HepG2 (cell line): ENCODE data around the gene LYPLA2. TPM values are rescaled to one million over a fixed set of nuclear protein-coding genes. Genes with fewer than 3 reads are reported as not detected.

ENCODE experiments used
- ARID2 ChIP-seq: sonication (generic); formaldehyde crosslinking; IDR thresholded peaks from 2 replicates; pipeline ENCODE4 v1.8.1; 2022; ENCODE audit warnings: mild to moderate bottlenecking, missing genetic modification reagents, borderline replicate concordance
- ATF7-NPFF ChIP-seq: sonication (generic); formaldehyde crosslinking; IDR thresholded peaks from 2 replicates; pipeline ENCODE4 v1.8.1; 2023; ENCODE audit warnings: mild to moderate bottlenecking, low read depth, missing genetic modification reagents, moderate library complexity
- ATM ChIP-seq: fragments of 450-650 bp; IDR thresholded peaks from 2 replicates; pipeline ENCODE4 v1.7.1; 2017; ENCODE audit warnings: mild to moderate bottlenecking, borderline replicate concordance
- HNF4G ChIP-seq, 2 experiments: sonication (generic) in 1 of 2; formaldehyde crosslinking in 1 of 2; IDR thresholded peaks; 2 replicates each; pipeline versions ENCODE4 v1.4.0 to v1.6.1; 2011 to 2020; ENCODE audit warnings: borderline replicate concordance in 2 of 2, low read depth in 2 of 2, mild to moderate bottlenecking in 2 of 2, low read length in 1 of 2, missing genetic modification reagents in 1 of 2, moderate library complexity in 1 of 2
- IKZF1 ChIP-seq: fragments of 450-650 bp; IDR thresholded peaks from 2 replicates; pipeline ENCODE4 v1.7.1; 2016
- LCORL ChIP-seq, 2 experiments: fragments of 450-650 bp in 1 of 2; sonication (generic) in 1 of 2; formaldehyde crosslinking in 1 of 2; IDR thresholded peaks; 2 replicates each; pipeline versions ENCODE4 v1.5.0 to v1.6.1; 2017 to 2020; ENCODE audit warnings: antibody characterized with exemption in 1 of 2, missing genetic modification reagents in 1 of 2
- MAFF ChIP-seq: IDR thresholded peaks from 2 replicates; pipeline ENCODE4 v1.6.1; 2011; ENCODE audit warnings: low read depth, low read length, improper control_type of control experiment
- MZF1 ChIP-seq: sonication (generic); formaldehyde crosslinking; IDR thresholded peaks from 2 replicates; pipeline ENCODE4 v1.8.1; 2023; ENCODE audit warnings: mild to moderate bottlenecking, missing genetic modification reagents, borderline replicate concordance
- PBX2 ChIP-seq: IDR thresholded peaks from 2 replicates; pipeline ENCODE4 v1.6.1; 2016; ENCODE audit warnings: control low read depth
- PCBP2 ChIP-seq: fragments of 200-400 bp; formaldehyde crosslinking; optimal IDR thresholded peaks from 2 replicates; pipeline ENCODE3; 2018; ENCODE audit warnings: low read length, low read depth; ENCODE audit not compliant: poor library complexity, severe bottlenecking
- PRPF4 ChIP-seq: fragments of 200-400 bp; formaldehyde crosslinking; IDR thresholded peaks from 2 replicates; pipeline ENCODE4 v1.6.1; 2016; ENCODE audit warnings: low read length, low read depth; ENCODE audit not compliant: poor library complexity, severe bottlenecking
- SKI ChIP-seq: fragments of 450-650 bp; IDR thresholded peaks from one replicate; pipeline ENCODE4 v1.6.1; 2018; ENCODE audit warnings: mild to moderate bottlenecking; ENCODE audit not compliant: partially characterized antibody
- TAF1 ChIP-seq: sonication (generic); formaldehyde crosslinking; IDR thresholded peaks from 2 replicates; pipeline ENCODE4 v1.4.0; 2020; ENCODE audit warnings: missing genetic modification reagents
- TRIM24 ChIP-seq: sonication (generic); formaldehyde crosslinking; IDR thresholded peaks from 2 replicates; pipeline ENCODE4 v1.8.0; 2022; ENCODE audit warnings: mild to moderate bottlenecking, missing genetic modification reagents
- ZBED4 ChIP-seq: sonication (generic); formaldehyde crosslinking; IDR thresholded peaks from 2 replicates; pipeline ENCODE4 v1.4.0; 2020; ENCODE audit warnings: missing genetic modification reagents, borderline replicate concordance
- ZC3H4 ChIP-seq: sonication (generic); formaldehyde crosslinking; IDR thresholded peaks from 2 replicates; pipeline ENCODE4 v1.4.0; 2020; ENCODE audit warnings: missing genetic modification reagents, borderline replicate concordance
- ZNF253 ChIP-seq: sonication (generic); formaldehyde crosslinking; IDR thresholded peaks from 2 replicates; pipeline ENCODE4 v1.8.0; 2022; ENCODE audit warnings: mild to moderate bottlenecking, missing genetic modification reagents, borderline replicate concordance
- ZNF333 ChIP-seq: sonication (generic); formaldehyde crosslinking; IDR thresholded peaks from 2 replicates; pipeline ENCODE4 v1.4.0; 2020; ENCODE audit warnings: mild to moderate bottlenecking, missing genetic modification reagents, borderline replicate concordance
- ZNF414 ChIP-seq: sonication (generic); formaldehyde crosslinking; IDR thresholded peaks from 2 replicates; pipeline ENCODE4 v1.5.0; 2020; ENCODE audit warnings: missing genetic modification reagents
- ZNF546 ChIP-seq: sonication (generic); formaldehyde crosslinking; conservative IDR thresholded peaks from 2 replicates; pipeline ENCODE4 v1.8.1; 2023; ENCODE audit warnings: mild to moderate bottlenecking, missing genetic modification reagents
- ZNF547 ChIP-seq: sonication (generic); formaldehyde crosslinking; IDR thresholded peaks from 2 replicates; pipeline ENCODE4 v1.5.1; 2020; ENCODE audit warnings: mild to moderate bottlenecking, missing genetic modification reagents
- ZNF749 ChIP-seq: sonication (generic); formaldehyde crosslinking; IDR thresholded peaks from 2 replicates; pipeline ENCODE4 v1.8.0; 2022; ENCODE audit warnings: mild to moderate bottlenecking, missing genetic modification reagents, moderate library complexity, borderline replicate concordance
- ZNF790 ChIP-seq: sonication (generic); formaldehyde crosslinking; IDR thresholded peaks from 2 replicates; pipeline ENCODE4 v1.8.0; 2022; ENCODE audit warnings: missing genetic modification reagents, mild to moderate bottlenecking, borderline replicate concordance
- polyA plus RNA-seq, 8 experiments: library from polyadenylated mRNA; depleted of rRNA in 3 of 8; stranded (reverse) in 7 of 8; unstranded in 1 of 8; fragments of >200 nt; fragmentation: Illumina TruSeq in 4 of 8; extraction: Trizol in 4 of 8; gene quantifications; 2 replicates each; pipeline versions ENCODE4 v1.2.1 to v1.2.3, GENCODE V29; 2011 to 2016; ENCODE audit warnings: low read depth in 4 of 8, missing spikeins in 1 of 8, mixed read lengths in 1 of 8; ENCODE audit not compliant: insufficient read depth in 1 of 8
- total RNA-seq, 5 experiments: library from RNA; depleted of rRNA; stranded (reverse); fragments of >200 nt; fragmentation: Illumina TruSeq; extraction: Trizol; gene quantifications; 2 replicates each; pipeline ENCODE4 v1.2.3, GENCODE V29; 2016; ENCODE audit warnings: low read depth in 1 of 5

Gene LYPLA2
- total and polyA plus RNA-seq, 2 of the 13 experiments (the other 11 are each of a cell fraction or from before 2014, with no cell fraction given), result 72.1 to 73.2 TPM

DNA sequence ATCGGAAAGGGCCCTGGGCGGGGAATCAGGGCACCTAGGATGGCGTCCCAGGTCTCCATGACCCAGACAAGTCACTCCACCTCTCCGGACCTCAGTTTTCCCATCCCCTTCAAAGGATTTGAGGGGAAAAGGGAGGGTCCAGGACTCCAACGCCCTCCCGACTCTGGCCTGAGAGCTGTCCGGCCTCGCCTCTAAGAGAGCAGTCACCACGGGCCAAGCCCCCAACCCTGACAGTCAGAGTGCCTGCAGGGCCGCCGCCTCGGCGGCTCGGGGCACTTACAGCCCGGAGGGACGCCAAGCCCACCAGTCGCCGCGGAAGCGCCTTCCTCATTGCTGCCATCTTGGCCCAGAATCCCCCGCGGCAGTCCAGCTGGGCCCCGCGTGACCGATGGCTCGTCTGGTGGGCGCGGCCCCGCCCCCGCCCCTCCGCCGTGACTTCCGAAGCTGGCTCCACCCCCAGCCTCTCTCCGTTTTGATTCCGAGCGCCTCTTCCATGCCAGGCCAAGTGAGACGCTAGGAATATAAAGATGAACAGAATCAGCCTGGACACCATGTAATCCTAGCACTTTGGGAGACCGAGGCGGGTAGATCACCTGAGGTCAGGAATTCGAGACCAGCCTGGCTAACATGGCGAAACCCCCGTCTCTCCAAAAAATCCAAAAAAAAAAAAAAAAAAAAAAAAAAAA, 34.3 kb downstream of the LYPLA2 start, which contains the start of gene HMGCL (continued):
- no peak for TF ChIP-seq ZNF333 (CRISPR knock-in tag)
- peak; percentile 18 for TF ChIP-seq SKI
- TF ChIP-seq ZBED4 (CRISPR knock-in tag), result no peak; the same call in 1 of the 2 replicates
- TF ChIP-seq ATM, result no peak
- TF ChIP-seq ZNF749 (CRISPR knock-in tag), result 0 out of 2 replicates have a peak, but pooled peaks have one; percentile 56
- no peak for TF ChIP-seq PCBP2
- no peak for TF ChIP-seq MAFF
- TF ChIP-seq IKZF1, result no peak
- TF ChIP-seq ZNF414 (CRISPR knock-in tag), result peak; percentile 92; the same call in 1 of the 2 replicates
- peak; percentile 80 for TF ChIP-seq ZNF547 (CRISPR knock-in tag)
- no peak for TF ChIP-seq MZF1
- TF ChIP-seq HNF4G (IDR thresholded peaks at IDR 0.05; ENCODE audit: borderline replicate concordance, low read depth, low read length), result peak; percentile 27; the same call in 1 of the 2 replicates
- TF ChIP-seq HNF4G (CRISPR knock-in tag; IDR thresholded peaks at IDR 0.05; ENCODE audit: borderline replicate concordance, low read depth), result 0 out of 2 replicates have a peak, but pooled peaks have one; percentile 51
- no peak for TF ChIP-seq ZNF790
- no peak for TF ChIP-seq LCORL (IDR thresholded peaks at IDR 0.05)
- peak; percentile 69 for TF ChIP-seq LCORL (CRISPR knock-in tag; IDR thresholded peaks at IDR 0.05)
- TF ChIP-seq TAF1 (CRISPR knock-in tag), result peak; percentile 99
- TF ChIP-seq ZC3H4, result peak; percentile 60; the same call in 1 of the 2 replicates
- peak; percentile 86 for TF ChIP-seq ZNF546
- TF ChIP-seq PBX2, result no peak
- TF ChIP-seq PRPF4, result no peak
- TF ChIP-seq ZNF253 (CRISPR knock-in tag), result 0 out of 2 replicates have a peak, but pooled peaks have one; percentile 35
- TF ChIP-seq ATF7-NPFF (CRISPR knock-in tag), result peak; percentile 80; the same call in 1 of the 2 replicates
- TF ChIP-seq TRIM24, result no peak
- TF ChIP-seq ARID2, result no peak
